ENCODE results near the gene PPM1L.

DNA sequence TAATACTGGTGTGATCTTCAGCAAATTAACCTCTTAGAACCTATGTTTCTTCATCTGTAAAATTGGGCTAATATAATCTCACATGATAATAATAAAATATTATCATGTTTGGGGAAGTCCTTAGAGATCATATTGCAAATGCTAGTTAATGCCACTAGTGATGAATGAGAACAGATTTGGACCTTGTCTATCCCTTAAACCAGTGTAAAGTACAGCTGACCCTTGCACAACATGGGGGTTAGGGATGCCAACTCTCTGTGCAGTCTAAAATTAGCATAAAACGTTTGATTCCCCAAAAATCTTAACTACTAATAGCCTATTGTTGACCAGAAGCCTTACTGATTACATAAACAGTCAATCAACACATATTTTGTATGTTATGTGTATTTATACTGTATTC is 207.9 kb downstream of the PPM1L start:
- TF ChIP-seq GATA2 (IDR thresholded peaks at IDR 0.05; ENCODE audit: low read depth, low read length) (no peak), GATA3 (IDR thresholded peaks at IDR 0.05; ENCODE audit: low read depth, low read length) (no peak)
